Transverse colon (tissue), 4 donors: ENCODE results near the gene LTA4H.

Source experiments
- CTCF ChIP-seq, 5 experiments: fragments of 200-600 bp in 3 of 5; fragments of 450-650 bp in 2 of 5; sonication (generic) in 3 of 5; IDR thresholded peaks; 1 replicate in 2 of 5; 2 replicates in 3 of 5; pipeline ENCODE4 v1.5.1; 2016 to 2017; ENCODE audit warnings: antibody characterized with exemption in 5 of 5, inconsistent platforms in 3 of 5, mild to moderate bottlenecking in 2 of 5, moderate library complexity in 1 of 5
- EP300 ChIP-seq: sonication (generic); formaldehyde crosslinking; IDR thresholded peaks from one replicate; pipeline ENCODE4 v1.6.1; 2017; ENCODE audit warnings: antibody characterized with exemption, low read depth
- POLR2A ChIP-seq: fragments of 450-650 bp; IDR thresholded peaks from one replicate; pipeline ENCODE4 v1.6.1; 2016; ENCODE audit warnings: antibody characterized with exemption, mild to moderate bottlenecking, moderate library complexity
- POLR2AphosphoS5 ChIP-seq, 3 donors: sonication (generic); formaldehyde crosslinking; IDR thresholded peaks; one replicate each; pipeline ENCODE4 v1.6.1; 2016; ENCODE audit warnings: antibody characterized with exemption in 3 of 3

- no peak for TF ChIP-seq CTCF (IDR thresholded peaks at IDR 0.05)
- TF ChIP-seq POLR2A: no peak
- no peak for TF ChIP-seq POLR2AphosphoS5 (IDR thresholded peaks at IDR 0.05)
- TF ChIP-seq EP300: no peak
These were observed 5.6 kb downstream of the LTA4H start for GRCh38 chr12:96029826-96030225.
